ENCODE results near the gene ENPP6. TPM values are rescaled to one million over a fixed set of nuclear protein-coding genes. Genes with fewer than 3 reads are reported as not detected.

Gene ENPP6
- total RNA-seq, 4 donors from 2014 or later = 0.47 to 1.7 (median 1.2) TPM

DNA sequence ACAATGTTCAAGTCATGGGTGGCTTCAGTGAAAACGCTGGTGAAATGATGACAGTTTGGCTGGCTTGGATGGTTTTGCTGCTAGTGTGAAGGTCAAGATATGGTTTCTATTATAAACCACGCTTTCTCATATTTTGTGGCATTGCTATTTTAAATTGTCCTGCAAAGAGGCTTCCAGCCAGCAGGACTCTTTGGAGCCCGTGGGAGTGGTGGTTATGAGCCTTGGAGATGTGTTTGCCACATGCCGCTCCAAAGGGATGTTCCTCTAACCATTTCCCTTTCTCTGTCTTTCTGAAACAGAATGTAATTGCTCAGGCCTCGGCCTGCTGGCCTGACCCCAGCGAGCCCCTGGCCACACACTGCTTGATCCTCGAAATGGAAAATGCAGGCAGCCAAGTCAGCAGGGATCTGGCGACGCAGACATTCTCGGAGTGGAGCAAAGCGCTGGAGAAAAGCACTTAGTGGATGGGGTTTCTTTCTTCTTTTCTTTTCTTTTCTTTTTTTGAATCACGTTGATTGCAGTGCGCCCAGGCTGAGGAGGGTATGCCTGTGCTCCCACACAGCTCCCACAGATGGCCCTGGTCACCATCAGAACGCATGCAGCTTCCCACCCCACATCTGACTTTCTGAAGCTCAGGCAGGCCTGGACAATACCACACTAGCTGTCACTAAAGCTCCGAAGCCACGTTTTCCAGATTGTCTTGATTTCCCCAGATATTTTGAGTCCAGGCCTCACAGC is 114.0 kb downstream of the ENPP6 start:
- ATAC-seq = no peak

DNA sequence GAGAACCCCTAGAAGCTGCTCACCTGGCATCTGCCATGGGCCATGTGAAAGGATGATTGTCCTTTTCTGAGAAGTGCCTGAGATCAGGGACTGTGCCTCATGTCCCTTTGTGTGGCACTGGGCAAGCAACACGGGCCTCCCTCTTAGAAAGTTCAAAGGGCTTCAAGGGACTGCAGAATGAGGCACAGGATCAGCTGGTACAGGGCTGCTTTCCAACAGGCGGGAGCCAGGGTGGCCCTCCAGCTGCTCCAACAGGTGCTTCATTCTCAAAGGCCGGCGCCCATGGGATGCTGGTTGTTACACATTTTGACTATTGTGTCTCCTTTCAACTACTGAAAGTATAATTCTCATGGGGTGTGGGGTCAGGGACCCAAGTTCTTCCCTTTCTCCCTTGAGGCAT is 114.7 kb downstream of the ENPP6 start:
- no peak for TF ChIP-seq POLR2AphosphoS5 (IDR thresholded peaks at IDR 0.05)
- TF ChIP-seq POLR2A (IDR thresholded peaks at IDR 0.05) = no peak
- TF ChIP-seq EP300 (IDR thresholded peaks at IDR 0.05) = no peak
- TF ChIP-seq, protein P1, sequence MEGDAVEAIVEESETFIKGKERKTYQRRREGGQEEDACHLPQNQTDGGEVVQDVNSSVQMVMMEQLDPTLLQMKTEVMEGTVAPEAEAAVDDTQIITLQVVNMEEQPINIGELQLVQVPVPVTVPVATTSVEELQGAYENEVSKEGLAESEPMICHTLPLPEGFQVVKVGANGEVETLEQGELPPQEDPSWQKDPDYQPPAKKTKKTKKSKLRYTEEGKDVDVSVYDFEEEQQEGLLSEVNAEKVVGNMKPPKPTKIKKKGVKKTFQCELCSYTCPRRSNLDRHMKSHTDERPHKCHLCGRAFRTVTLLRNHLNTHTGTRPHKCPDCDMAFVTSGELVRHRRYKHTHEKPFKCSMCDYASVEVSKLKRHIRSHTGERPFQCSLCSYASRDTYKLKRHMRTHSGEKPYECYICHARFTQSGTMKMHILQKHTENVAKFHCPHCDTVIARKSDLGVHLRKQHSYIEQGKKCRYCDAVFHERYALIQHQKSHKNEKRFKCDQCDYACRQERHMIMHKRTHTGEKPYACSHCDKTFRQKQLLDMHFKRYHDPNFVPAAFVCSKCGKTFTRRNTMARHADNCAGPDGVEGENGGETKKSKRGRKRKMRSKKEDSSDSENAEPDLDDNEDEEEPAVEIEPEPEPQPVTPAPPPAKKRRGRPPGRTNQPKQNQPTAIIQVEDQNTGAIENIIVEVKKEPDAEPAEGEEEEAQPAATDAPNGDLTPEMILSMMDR (IDR thresholded peaks at IDR 0.05) = no peak
- no peaks in the 10 kb centered on the region for H3K27me3 ChIP-seq
- H3K36me3 ChIP-seq = no peaks in the 10 kb centered on the region
- H3K4me3 ChIP-seq = no peak overlapping the region
- 100% methylated on average over 2 of the region's 4 CpGs; no CpG with 5 or more reads in 1 of the 2 donors for WGBS, 2 donors (ENCODE audit: low coverage in 1 of 2)
- peaks cover 0 to 22% (median 3%) of the 10 kb centered on the region in 3 donors for H3K4me1 ChIP-seq
- no peak overlapping the region for H3K27ac ChIP-seq
- no peak for ATAC-seq
- H3K9me3 ChIP-seq = no peaks in the 10 kb centered on the region

More for the DNA sequence above, 114.0 kb downstream of the ENPP6 start:
- Histone ChIP-seq H3K4me1 (peaks cover 0 to 21% (median 3%) of the 10 kb centered on the region in 3 donors), H3K27ac (no peak overlapping the region), H3K27me3 (no peaks in the 10 kb centered on the region), H3K9me3 (no peaks in the 10 kb centered on the region), H3K36me3 (no peaks in the 10 kb centered on the region), H3K4me3 (no peak overlapping the region)
- no peak for TF ChIP-seq POLR2AphosphoS5 (IDR thresholded peaks at IDR 0.05)
- no peak for TF ChIP-seq POLR2A (IDR thresholded peaks at IDR 0.05)
- TF ChIP-seq, protein P1 (IDR thresholded peaks at IDR 0.05) = no peak
- no peak for TF ChIP-seq EP300 (IDR thresholded peaks at IDR 0.05)
- 44 to 77% methylated on average over 8 to 11 of the region's 16 CpGs for WGBS, 2 donors (ENCODE audit: low coverage in 1 of 2)

DNA sequence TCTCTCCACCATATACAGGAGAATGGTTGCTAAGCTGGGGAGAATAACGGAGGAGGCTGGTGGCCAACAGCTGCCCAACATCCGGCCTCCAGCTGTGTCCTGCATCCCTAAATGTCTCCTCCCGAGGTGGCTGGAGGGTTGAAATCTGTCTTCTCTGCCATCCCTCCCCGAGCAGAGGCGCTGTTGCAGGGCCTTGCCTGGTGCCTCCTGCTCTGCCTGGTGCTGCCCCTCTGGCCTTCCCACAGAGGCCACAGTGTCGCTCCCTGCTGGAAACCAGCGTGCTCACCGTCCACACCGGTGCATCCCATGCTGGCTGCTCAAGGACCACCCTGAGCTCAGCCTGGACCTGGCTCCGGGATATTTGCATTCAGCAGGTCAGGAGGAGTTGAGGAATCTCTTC is 115.2 kb downstream of the ENPP6 start:
- Histone ChIP-seq H3K9me3 (no peaks in the 10 kb centered on the region), H3K4me1 (peaks cover 0 to 24% (median 3%) of the 10 kb centered on the region in 3 donors), H3K27me3 (no peaks in the 10 kb centered on the region), H3K27ac (no peak overlapping the region), H3K36me3 (no peaks in the 10 kb centered on the region), H3K4me3 (no peak overlapping the region)
- no peak for ATAC-seq
- WGBS, 2 donors (ENCODE audit: low coverage in 1 of 2) = 80 to 94% methylated on average over 1 to 2 of the region's 10 CpGs
- TF ChIP-seq POLR2AphosphoS5 (IDR thresholded peaks at IDR 0.05) (no peak), POLR2A (IDR thresholded peaks at IDR 0.05) (no peak), EP300 (IDR thresholded peaks at IDR 0.05) (no peak)
- TF ChIP-seq, protein P1 (IDR thresholded peaks at IDR 0.05) = no peak

DNA sequence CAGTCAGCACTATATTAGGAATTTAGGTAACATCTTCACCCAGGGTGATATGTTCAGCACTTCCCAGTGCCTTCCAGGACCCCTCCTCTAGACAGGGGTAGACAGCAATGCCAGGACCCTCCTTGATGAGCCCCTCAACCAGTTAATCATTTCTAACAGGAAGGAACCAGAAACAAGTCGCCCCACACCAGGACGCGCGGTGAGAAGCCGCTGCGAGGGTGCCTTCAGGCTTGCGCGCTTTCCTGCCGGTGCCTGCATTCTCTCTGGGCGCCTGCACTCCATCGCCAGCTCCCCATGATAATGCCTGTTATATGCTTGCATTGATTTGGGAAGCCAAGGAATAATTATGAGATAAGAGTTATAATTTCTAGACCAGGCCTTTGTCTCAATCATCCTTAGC is 116.0 kb downstream of the ENPP6 start:
- WGBS, 2 donors (ENCODE audit: low coverage in 1 of 2) = 87 to 97% methylated on average over 6 to 10 of the region's 11 CpGs
- Histone ChIP-seq H3K27me3 (no peaks in the 10 kb centered on the region), H3K4me1 (peaks cover 0 to 31% (median 7%) of the 10 kb centered on the region in 3 donors), H3K9me3 (no peaks in the 10 kb centered on the region), H3K36me3 (no peaks in the 10 kb centered on the region), H3K4me3 (no peak overlapping the region), H3K27ac (no peak overlapping the region)
- TF ChIP-seq, protein P1 (IDR thresholded peaks at IDR 0.05) = no peak
- no peak for TF ChIP-seq POLR2A (IDR thresholded peaks at IDR 0.05)
- no peak for TF ChIP-seq EP300 (IDR thresholded peaks at IDR 0.05)
- ATAC-seq = no peak
